ENCODE results near the gene C7orf25. TPM values are rescaled to one million over a fixed set of nuclear protein-coding genes. Genes with fewer than 3 reads are reported as not detected.

The C7orf25 gene
- 2.0 TPM for total RNA-seq

- Histone ChIP-seq H3K4me1 (ENCODE audit: insufficient read depth, low read length) (peaks cover 37% of the 10 kb centered on the region), H3K9me3 (ENCODE audit: low read depth, low read length) (no peaks in the 10 kb centered on the region), H3K4me3 (ENCODE audit: low read length) (peak within 1 kb of the TSS; percentile 68), H3K27me3 (ENCODE audit: insufficient read depth, low read length) (no peaks in the 10 kb centered on the region)
Measured at GRCh38 chr7:42911454-42912447, at the start of gene C7orf25. TSS of gene C7orf25 (minus strand) at chr7:42912070. CDS start at chr7:42910900, 1,170 bp downstream.

DNA sequence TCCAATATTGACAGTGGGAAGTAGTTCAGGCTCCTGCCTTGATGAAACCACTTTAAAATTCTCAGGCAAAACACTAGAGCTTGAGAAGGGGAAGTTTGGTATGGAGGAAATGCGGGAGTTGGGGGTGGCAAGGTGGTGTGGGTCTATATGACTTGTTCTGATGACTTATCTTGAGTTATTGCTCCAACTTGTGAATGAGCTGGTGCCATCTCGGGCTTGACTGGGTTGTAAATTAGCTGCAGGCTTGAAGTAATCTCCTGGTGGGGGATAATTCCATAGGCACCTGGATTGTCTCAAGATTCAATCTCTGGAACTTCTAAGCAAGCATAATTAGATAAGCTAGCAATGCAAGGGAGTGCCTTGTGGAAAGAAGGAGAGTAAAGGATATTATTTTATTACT lies 49.3 kb upstream of the C7orf25 start:
- H3K27me3 ChIP-seq (ENCODE audit: insufficient read depth, low read length), result no peaks in the 10 kb centered on the region
- no peaks in the 10 kb centered on the region for H3K4me1 ChIP-seq (ENCODE audit: insufficient read depth, low read length)
- H3K4me3 ChIP-seq (ENCODE audit: low read length), result no peak overlapping the region
- no peaks in the 10 kb centered on the region for H3K9me3 ChIP-seq (ENCODE audit: low read depth, low read length)

- Histone ChIP-seq H3K27me3 (ENCODE audit: insufficient read depth, low read length) (no peaks in the 10 kb centered on the region), H3K4me3 (ENCODE audit: low read length) (no peak overlapping the region), H3K4me1 (ENCODE audit: insufficient read depth, low read length) (no peaks in the 10 kb centered on the region), H3K9me3 (ENCODE audit: low read depth, low read length) (no peaks in the 10 kb centered on the region)
Measured at GRCh38 chr7:42960762-42961161, 48.9 kb upstream of the C7orf25 start.

- Histone ChIP-seq H3K4me3 (ENCODE audit: low read length) (no peak overlapping the region), H3K4me1 (ENCODE audit: insufficient read depth, low read length) (no peaks in the 10 kb centered on the region), H3K9me3 (ENCODE audit: low read depth, low read length) (no peaks in the 10 kb centered on the region), H3K27me3 (ENCODE audit: insufficient read depth, low read length) (no peaks in the 10 kb centered on the region)
Measured at GRCh38 chr7:42959549-42959948, 47.7 kb upstream of the C7orf25 start.

GRCh38 chr7:42956062-42956461 lies 44.2 kb upstream of the C7orf25 start:
- Histone ChIP-seq H3K27me3 (ENCODE audit: insufficient read depth, low read length) (no peaks in the 10 kb centered on the region), H3K4me1 (ENCODE audit: insufficient read depth, low read length) (no peaks in the 10 kb centered on the region), H3K4me3 (ENCODE audit: low read length) (no peak overlapping the region), H3K9me3 (ENCODE audit: low read depth, low read length) (no peaks in the 10 kb centered on the region)

DNA sequence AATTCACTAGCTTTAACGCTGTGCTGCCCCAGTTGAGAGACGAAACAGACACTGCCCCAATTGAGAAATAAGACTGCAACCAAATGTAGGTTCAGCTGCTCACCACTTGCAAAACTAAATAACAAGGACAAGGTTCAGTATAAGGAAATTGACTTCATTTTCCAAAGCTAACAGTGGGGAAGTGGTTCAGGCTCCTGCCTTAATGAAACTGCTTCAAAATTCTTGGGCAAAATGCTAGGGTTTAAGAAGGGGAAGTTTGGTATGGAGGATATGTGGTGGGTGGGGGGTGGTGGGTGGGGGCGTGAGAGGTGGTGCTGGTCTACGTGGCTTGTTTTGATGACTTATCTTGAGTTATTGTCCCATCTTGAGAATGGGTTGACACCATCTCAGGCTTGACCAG lies 42.1 kb upstream of the C7orf25 start:
- H3K27me3 ChIP-seq (ENCODE audit: insufficient read depth, low read length), result no peaks in the 10 kb centered on the region
- H3K4me1 ChIP-seq (ENCODE audit: insufficient read depth, low read length), result no peaks in the 10 kb centered on the region
- no peaks in the 10 kb centered on the region for H3K9me3 ChIP-seq (ENCODE audit: low read depth, low read length)
- H3K4me3 ChIP-seq (ENCODE audit: low read length), result no peak overlapping the region

DNA sequence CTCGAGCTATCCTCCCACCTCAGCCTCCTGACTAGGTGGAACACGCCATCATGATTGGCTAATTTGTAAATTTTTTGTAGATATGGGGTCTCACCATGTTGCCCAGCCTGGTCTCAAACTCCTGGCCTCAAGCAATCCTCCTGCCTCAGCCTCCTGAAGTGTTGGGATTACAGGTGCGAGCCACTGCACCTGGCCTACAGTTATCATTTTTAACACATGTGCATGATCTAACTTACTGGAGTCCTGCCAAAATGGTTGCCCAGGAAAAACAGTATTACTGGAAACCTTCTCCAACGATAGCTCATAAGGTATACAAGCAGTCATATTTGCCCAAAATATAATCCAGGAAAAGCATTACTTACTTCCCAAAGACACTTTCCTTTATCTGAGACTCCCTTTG lies 40.5 kb upstream of the C7orf25 start:
- H3K4me3 ChIP-seq (ENCODE audit: low read length), result no peak overlapping the region
- no peaks in the 10 kb centered on the region for H3K9me3 ChIP-seq (ENCODE audit: low read depth, low read length)
- H3K27me3 ChIP-seq (ENCODE audit: insufficient read depth, low read length), result no peaks in the 10 kb centered on the region
- H3K4me1 ChIP-seq (ENCODE audit: insufficient read depth, low read length), result no peaks in the 10 kb centered on the region

DNA sequence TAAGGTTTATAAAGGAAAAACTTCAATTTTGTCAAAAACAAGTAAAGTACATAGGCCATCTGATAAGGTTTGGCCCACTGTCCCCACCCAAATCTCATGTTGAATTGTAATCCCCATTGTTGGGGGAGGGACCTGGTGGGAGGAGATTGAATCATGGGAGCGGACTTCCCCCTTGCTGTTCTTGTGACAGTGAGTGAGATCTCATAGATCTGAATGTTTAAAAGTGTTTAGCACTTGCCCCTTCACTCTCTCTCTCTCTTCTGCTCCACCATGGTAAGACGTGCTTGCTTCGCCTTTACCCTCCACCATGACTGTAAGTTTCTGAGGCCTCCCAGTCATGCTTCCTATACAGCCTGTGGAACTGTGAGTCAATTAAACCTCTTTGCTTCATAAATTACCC lies 38.5 kb upstream of the C7orf25 start:
- peaks cover 10% of the 10 kb centered on the region for H3K4me1 ChIP-seq (ENCODE audit: insufficient read depth, low read length)
- no peaks in the 10 kb centered on the region for H3K27me3 ChIP-seq (ENCODE audit: insufficient read depth, low read length)
- no peaks in the 10 kb centered on the region for H3K9me3 ChIP-seq (ENCODE audit: low read depth, low read length)
- no peak overlapping the region for H3K4me3 ChIP-seq (ENCODE audit: low read length)

DNA sequence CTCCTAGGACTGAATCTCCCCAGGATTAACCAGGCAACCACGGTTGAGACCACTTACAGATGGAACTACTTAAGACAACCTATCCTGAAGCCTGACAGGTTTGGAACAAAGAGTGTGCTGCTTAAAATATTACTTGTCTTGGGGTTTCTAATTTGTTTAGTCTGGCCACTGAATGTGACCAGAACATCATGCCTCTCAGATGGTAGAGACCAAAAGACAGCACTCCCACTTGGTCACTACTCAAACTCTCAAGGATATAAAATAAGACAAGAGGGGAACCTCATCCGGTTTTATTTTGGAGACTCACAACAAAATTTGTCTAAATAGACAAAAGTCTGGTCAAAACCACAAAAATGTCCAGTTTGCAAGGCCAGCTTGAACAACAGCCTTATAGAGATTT lies 35.7 kb upstream of the C7orf25 start:
- Histone ChIP-seq H3K4me3 (ENCODE audit: low read length) (no peak overlapping the region), H3K9me3 (ENCODE audit: low read depth, low read length) (no peaks in the 10 kb centered on the region), H3K27me3 (ENCODE audit: insufficient read depth, low read length) (no peaks in the 10 kb centered on the region), H3K4me1 (ENCODE audit: insufficient read depth, low read length) (peaks cover 10% of the 10 kb centered on the region)

GRCh38 chr7:42946627-42946950 lies 34.7 kb upstream of the C7orf25 start:
- no peaks in the 10 kb centered on the region for H3K9me3 ChIP-seq (ENCODE audit: low read depth, low read length)
- H3K4me3 ChIP-seq (ENCODE audit: low read length), result no peak overlapping the region
- peaks cover 10% of the 10 kb centered on the region for H3K4me1 ChIP-seq (ENCODE audit: insufficient read depth, low read length)
- H3K27me3 ChIP-seq (ENCODE audit: insufficient read depth, low read length), result no peaks in the 10 kb centered on the region

DNA sequence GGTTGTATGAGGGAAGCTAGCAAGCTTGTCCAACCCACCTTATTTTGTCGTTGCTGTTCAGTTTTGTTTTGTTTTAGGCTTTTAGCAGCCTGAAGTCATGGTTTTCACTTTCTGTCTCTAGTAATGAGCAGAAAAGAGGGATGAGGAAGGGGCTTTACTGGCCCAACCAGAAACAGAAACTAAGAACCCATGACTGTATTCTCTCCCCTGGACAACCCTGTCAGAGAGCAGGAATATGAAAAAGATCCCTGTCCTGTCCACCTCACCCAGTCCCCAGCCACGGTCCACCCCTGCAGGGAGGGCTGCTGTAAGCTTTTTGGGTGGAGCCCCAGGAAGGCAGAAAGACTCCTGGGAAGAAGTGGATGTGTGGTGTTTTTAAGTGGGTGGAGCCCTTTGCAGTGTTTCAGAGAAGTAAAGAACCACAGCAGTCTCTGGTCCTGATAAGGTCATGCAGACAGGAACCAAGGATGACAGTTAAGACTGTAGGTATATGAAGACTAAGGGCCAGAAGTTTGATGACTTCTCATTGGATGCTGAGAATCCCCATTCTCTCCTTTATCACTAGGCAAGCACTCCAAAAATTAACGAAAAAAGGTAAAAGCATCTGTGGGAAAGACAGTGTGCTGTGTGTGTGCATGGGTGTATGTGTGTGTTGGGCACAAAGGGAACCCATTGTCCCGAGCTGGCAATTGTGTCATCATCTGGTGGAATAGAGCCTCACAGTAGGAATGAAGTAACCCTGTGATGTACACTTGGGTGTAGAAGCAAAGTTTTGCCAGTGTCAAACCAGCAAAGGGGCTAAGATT lies 34.2 kb upstream of the C7orf25 start:
- peaks cover 10% of the 10 kb centered on the region for H3K4me1 ChIP-seq (ENCODE audit: insufficient read depth, low read length)
- no peak overlapping the region for H3K4me3 ChIP-seq (ENCODE audit: low read length)
- H3K9me3 ChIP-seq (ENCODE audit: low read depth, low read length), result no peaks in the 10 kb centered on the region
- no peaks in the 10 kb centered on the region for H3K27me3 ChIP-seq (ENCODE audit: insufficient read depth, low read length)

- Histone ChIP-seq H3K9me3 (ENCODE audit: low read depth, low read length) (no peaks in the 10 kb centered on the region), H3K4me3 (ENCODE audit: low read length) (no peak overlapping the region), H3K4me1 (ENCODE audit: insufficient read depth, low read length) (peaks cover 7% of the 10 kb centered on the region), H3K27me3 (ENCODE audit: insufficient read depth, low read length) (no peaks in the 10 kb centered on the region)
Measured at GRCh38 chr7:42940985-42941847, 29.3 kb upstream of the C7orf25 start.

DNA sequence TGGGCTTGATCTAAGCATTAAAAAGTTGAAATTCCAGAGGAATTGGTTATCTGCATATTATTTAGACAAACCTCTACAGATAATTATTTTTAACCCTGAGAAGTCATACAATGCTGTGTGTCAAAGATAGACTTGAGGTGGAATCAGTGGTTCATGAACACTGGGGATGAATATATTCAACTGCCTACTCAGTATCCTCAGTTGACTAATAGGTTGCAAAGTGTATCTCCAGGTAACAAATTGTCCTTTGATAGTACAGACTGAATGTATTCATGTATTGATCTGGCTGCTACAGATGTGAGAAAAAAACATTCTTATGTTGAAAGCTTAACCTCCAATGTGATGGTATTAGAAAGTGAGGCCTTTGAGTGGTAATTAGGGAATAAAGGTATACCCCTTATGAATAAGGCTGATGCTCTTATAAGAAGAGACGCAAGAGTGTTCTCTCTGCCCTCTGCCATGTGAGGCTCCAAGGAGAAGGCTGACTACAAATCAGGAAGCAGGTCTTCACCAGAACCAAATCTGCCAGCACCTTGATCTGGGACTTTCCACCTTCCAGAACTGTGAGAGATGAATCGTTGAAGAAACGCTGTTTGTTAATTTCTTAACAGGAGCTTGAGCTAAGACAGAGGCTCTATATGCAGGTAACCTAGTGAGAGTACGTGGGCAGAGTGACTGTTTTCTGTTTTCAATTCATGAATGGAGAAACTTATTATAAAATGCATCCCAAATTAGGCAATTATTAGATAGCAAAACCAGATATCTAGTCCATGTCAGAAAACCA lies 27.8 kb upstream of the C7orf25 start:
- H3K27me3 ChIP-seq (ENCODE audit: insufficient read depth, low read length), result no peaks in the 10 kb centered on the region
- no peak overlapping the region for H3K4me3 ChIP-seq (ENCODE audit: low read length)
- H3K9me3 ChIP-seq (ENCODE audit: low read depth, low read length), result no peaks in the 10 kb centered on the region
- H3K4me1 ChIP-seq (ENCODE audit: insufficient read depth, low read length), result no peaks in the 10 kb centered on the region

GRCh38 chr7:42935861-42936260 lies 24.0 kb upstream of the C7orf25 start:
- no peaks in the 10 kb centered on the region for H3K27me3 ChIP-seq (ENCODE audit: insufficient read depth, low read length)
- peaks cover 22% of the 10 kb centered on the region for H3K4me1 ChIP-seq (ENCODE audit: insufficient read depth, low read length)
- no peaks in the 10 kb centered on the region for H3K9me3 ChIP-seq (ENCODE audit: low read depth, low read length)
- no peak overlapping the region for H3K4me3 ChIP-seq (ENCODE audit: low read length)
